Stimulated activated CD8-positive, alpha-beta memory T cell treated with anti-CD3 and anti-CD28 coated beads, Interleukin-7, amount 100 ng/mL, for 24 hours (primary cell): Measurements from ENCODE around the gene ACSS1.

Source experiments
- DNase-seq: peaks from one replicate; pipeline ENCODE4 v3.0.0-alpha.2; 2020; ENCODE audit warnings: low read depth

The ACSS1 gene

DNA sequence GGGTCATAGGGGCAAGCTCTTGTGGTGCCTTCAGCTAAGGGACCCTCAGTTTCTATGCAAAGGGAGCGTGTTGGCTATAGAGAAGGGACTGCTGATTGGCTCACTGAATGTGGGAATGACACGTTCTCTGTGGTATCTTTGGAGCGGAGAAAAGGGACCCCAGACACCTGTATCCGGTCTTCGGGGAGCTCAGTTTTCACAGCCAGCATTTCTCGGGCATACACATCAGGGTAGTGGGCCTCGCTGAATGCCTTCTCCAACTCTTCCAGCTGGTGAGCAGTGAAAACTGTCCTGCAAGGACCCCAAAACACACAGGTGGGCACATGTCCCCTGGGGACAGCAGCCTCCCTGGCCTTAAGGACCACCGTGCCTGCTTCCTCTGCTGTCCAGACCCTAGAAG is 20.7 kb upstream of the ACSS1 start:
- DNase-seq: no peak

DNA sequence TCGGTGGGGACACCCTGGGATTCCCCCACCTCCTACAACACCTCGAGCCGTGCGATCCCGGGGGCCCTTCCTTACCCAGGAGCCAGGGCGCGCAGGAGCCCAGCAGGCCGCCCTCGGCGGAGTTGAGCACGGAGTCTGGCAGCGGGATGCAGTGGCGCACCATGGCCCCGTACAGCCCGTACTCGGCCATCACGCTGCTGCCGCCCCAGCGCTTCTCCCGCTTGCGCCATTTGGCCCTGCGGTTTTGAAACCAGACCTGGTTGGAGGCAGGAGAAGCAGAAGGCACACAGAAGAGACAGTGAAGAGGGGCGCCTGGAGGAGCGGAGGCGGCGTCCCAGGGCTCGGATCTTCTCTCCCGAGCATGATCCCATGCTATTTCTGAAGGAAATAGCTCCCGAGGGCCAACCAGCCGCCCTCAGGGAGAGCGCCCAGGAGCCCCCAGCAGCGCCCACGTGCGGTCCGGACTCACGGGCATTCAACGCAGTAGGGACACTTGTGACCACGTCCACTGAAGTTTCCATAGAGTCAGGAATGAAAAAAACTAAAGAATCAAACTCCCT is 19.8 kb upstream of the ACSS1 start:
- DNase-seq: no peak

DNA sequence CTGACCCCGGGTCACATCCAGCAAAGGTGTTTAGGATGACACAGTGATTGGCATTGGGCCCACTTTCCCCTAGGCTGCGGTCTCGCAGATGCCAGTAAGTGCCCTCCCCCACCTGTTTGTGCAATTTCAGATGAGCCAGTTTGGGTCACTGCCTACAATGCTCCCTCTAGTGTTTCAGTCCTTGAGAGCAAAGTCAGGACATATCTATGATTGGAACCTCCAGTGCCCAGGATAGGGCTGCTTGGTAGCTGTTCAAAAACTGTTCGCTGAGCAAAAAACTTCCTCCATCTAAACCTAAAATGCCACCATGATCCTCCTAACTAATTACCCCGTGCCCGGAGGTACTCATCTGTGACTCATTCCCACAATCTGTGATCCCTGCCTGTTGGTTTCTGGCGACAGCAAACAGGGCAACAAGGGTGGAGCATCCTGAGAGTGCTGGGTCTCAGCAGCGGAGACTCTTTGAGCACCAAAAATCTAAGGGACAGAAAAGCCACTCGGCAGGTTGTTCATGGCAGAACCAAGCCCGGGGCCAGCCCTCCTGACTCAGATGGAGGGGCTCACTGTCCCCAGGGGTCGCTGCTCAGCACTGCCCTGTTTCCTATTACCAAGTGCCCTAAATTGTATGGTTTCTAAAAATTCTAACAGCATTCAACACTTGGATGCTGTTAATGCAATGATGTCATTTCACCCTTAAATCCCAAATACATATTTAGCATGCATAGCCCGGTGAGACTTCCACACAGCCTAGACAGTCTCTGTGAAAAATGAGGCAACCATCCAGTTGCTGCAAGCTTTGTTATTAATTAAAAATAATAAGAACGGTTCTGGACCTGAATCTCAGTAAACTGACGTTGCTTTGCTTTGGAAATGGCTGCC is 19.0 kb upstream of the ACSS1 start:
- DNase-seq: no peak

DNA sequence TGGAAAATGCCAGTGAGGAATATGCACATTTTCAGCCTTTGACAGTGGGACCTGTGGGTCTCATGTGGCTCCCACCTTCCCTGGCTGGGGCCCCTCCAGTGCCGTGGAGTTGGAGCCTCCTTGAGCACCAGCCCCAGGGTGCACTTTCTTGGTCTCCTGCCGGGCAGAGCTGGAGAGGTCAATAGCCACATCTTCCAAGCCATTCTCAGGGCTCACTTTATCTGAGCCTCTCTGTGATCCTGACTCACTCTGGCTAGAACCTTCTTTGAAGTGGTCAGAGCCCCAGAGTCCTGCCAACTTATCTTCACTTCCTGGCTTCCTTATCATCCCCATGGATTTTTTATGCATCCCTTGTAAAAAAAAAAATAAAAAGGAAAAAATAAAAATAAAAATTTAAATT is 18.3 kb upstream of the ACSS1 start:
- DNase-seq: no peak

DNA sequence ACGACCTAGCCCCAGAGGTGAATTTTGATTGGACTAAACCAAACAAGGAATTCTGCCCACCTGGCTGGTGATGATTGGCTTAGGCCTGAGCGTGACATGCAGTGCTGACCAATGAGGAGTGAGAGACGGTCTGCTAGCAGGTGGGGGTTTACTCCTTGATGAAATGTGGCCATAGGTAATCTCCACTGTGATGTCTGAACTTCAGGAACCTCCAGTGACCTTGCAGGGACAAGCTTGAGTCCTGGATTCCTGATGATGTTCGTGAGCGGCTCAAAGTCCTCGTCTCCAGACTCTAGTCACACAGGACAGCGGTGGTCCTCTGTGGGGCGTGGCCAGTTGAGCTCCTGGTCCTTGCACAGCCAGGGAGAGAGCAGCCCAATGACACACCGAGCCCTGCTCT is 15.6 kb upstream of the ACSS1 start:
- DNase-seq: no peak

DNA sequence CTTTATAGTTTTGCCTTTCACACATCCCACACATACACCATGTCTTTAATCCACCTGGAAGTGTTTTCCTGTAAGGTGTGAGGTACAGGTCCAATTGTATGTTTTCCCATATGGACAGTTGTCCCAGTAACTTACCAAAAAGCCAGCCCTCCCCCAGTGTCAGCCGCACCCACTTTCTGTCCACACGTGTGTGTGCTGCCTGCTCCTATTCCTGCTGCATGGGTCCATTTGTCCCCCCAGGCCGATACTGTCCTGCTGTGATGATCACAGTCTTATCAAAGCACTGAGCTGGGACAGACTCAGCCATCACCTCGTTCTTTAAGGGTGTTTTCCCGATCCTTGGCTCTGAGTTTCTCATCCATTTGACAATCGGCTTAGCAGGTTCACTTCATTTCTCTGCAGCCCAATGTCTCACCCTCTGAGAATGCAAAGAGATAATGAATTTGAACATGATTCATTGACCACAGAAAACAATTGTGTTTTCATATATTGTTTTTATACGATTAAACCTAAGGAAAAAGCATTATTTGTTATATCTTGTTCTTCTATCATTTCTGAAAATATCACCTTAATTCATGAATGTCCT is 14.4 kb upstream of the ACSS1 start:
- no peak for DNase-seq

DNA sequence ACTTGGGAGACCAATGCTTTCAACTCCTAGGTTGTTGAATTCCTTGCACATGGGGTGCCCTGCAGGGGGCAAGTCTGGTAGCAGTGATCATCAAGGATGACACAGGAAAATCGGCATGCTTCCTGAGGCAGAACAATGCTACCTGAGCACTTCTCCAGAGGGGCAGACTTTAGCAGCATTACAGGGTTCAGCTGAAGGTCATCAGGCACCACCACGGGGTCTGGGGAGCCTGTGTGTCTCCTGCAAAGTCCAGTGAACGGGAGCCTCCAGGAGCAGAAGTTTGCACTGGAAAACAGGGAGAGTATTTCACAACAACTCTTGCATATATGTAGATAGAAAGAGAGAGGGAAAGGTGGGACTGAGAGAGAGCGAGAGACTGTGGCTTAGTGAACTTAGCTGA is 13.8 kb upstream of the ACSS1 start:
- no peak for DNase-seq

DNA sequence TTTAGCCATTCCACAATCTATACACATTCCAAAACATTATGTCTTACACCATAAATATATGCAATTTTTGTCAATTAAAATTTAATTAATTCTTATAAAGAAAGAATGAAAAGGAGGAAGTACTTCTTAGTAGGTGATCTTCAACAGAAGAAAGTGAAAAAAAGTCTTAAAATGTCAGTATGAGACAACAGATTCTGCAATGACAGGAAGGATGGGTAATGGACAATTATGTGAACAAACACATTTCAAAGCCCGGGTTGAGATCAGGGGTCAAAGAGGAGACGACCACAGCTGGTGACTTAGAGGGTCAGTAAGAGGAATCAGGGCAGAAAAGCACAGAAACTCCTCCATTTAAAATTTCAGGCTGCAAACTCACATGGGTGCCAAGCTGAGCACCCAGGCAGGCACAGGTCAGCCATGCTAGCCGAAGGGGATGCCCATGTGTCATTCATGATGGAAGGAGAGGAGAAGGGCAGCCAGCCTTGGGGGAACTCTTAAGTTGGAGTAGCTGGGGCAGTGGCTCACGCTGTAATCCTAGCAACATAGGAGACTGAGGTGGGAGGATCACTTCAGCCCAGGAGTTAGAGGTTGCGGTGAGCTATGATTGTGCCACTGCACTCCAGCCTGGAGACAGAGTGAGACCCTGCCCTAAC is 13.0 kb upstream of the ACSS1 start:
- no peak for DNase-seq

DNA sequence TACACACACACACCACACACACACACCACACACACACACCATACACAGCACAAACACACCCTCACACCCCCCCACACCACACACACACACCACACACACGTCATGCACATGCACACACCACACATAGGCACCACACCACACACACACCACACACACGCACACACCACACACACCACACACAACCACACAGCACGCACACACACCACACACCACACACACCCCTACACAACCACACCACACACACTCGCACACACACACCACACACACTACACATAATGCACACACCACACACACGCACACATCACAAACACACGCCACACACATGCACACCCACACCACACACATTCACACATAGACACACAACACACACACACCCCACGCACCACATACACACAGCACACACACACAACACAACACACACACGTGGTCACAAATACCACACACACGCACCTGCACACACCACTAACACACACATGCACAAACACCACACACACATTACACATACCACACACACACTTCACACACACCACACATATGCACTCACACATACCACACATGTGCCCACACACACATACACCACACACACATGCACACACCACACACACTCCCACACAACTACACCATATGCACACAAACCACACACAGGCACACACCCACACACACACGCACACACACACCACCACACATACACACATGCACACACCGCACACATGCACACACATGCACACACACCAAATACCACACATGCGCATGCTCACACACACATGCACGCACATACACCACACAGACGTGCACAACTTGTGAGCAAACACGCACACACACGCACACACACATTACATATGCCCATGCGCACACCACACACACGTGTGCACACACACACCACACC is 9.4 kb upstream of the ACSS1 start:
- no peak for DNase-seq

DNA sequence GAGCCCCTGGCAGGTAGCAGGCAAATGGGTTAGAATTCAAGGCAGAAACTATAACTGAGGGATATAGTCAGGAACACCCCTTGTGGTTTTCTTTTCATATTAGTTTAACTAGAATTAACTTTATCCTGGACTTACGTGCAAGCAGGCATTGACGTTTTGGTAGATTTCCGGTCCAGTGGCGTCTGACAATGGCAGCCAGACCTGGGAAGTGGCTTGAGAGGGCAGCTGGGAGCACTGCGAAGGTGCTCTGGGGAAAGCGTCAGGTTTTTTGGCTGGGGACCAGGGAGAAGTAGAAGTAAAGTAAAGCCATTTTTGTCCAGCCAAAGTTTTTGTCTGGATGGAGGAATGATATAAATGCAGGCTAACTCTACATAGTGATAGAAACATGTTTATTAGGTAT is 8.4 kb upstream of the ACSS1 start:
- no peak for DNase-seq

DNA sequence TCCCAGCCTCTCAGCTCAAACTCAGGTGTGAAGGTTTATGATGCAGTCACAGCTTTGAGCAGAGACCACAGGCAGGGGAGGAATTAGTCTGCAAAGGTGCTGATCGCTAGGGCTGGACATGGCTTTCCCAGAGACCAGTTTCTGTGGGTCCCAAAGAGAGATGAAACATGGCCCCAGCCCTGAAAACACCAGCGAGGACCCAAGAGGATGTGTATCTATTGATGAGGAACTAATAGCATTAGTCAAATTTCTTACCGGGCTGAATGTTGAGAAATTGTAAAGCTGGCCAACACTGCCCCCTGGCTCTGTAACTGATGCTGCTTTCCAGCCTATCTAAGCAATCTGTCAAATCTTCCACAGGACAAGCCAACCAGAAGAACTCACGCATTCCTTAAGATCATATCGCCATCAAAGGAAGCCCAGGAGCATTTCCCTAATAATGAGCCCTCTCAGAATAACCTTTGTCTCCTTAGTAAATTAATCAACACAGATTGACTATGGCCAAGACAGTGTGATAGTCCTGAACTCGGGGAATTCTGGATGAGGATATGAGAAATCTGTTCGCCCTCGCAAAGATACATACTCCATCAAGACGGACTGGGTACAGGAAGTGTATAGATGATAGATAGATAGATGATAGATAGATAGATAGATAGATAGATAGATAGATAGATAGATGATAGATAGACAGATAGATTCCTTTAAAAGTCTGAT is 7.8 kb upstream of the ACSS1 start:
- no peak for DNase-seq

DNA sequence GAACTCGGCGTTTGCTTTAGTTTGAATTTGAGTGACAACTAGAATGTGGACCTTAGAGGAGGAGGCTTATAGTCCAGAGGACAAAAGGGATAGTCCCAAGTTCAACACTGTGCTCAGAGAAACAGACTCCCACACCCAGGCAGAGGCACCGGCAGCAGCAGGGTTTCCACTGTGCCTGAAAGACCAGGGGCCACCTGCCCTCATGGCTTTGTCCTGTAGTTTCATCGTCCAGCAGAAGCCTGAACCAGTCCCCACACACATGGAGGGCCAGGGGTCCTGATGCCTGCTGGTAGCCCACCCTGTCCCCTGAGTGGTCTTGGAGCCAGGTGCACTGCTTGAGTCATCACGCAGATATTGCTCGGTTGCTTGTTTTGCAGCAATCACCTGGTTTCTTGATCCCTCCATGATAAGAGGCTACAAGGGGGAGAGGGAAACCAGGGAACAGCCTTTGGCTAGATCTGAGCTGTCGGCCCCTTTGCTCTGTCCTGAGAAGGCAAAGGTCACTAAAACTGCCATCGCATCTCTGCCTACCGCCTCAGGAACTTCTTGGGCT is 7.2 kb upstream of the ACSS1 start:
- DNase-seq: no peak

DNA sequence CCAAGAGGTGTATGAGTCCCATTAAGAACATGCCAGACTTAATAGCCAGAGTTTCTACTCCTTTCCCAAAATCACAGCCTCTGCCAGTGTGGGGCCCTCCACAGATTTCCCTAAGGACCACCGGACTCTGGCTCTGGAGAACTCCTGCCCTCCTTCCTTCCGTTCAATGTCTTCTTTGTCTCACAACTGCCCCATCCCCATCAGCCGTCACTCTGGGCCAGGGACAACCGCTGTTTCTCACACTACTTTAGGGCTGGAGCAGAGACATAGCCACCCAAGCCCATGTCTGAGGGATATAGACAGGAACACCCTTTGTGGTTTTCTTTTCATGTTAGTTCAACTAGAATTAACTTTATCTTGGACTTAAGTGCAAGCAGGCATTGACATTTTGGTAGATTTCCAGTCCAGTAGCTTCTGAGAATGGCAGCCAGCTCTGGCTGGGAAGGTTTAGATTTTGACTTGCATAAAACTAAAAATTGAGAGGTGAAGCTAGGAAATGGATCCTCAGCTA is 6.7 kb upstream of the ACSS1 start:
- no peak for DNase-seq

DNA sequence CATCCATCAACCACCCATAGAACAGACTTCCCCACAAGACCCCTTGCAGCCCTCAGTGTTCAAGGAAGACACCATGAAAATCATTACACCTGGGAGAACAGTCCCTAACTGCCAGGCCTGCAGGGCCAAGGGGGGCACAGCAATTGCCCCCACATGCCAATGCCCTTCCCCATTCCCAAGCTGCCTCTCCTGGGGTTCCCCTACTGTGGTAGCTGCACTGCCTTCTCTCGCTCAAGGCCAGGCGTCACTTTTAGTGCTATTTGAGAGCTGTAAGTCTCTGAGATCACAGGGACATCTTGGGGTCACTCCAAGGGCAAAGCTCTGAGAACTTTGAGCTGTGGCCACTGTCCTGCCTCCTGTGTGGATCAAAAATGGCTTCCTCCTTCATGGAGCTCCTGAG is 6.0 kb upstream of the ACSS1 start:
- no peak for DNase-seq

DNA sequence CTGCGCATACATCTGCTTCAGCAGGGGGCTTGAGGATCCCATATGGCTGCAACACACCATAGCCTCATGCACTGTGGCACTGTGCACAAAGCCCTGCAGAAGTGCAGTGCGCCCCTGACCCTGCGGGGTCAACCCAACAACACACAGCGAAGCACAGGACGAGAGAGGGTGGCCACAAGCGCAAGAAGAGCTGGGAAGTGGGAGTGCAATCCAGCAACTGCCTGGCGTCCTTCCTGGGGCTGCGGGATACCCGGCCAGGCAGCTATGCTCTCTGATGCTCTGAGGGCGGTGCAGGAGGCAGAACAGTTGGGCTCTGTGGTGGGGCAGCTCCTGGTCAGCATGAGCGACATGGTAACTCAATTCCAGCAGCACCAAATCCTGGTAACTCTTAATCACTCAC is 5.6 kb upstream of the ACSS1 start:
- DNase-seq: no peak

DNA sequence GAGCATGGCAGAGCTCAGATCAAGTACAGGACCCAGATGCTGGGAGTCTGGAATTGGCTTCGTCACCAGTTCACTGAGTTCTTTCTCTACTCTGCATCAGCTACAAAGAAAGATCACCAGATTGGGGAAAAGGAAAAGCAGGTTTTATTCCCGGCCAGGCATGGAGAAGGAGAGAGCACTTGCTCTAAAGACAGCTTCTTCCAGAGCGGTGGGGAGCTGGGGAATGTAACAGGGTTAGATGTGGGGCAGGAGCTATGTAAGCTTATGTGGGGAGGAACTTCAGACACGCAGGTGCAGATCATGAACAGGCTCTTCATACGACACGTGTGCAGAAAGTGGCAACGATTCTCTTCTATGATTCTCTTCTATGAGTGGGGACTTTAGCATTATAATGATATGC is 4.9 kb upstream of the ACSS1 start:
- no peak for DNase-seq

DNA sequence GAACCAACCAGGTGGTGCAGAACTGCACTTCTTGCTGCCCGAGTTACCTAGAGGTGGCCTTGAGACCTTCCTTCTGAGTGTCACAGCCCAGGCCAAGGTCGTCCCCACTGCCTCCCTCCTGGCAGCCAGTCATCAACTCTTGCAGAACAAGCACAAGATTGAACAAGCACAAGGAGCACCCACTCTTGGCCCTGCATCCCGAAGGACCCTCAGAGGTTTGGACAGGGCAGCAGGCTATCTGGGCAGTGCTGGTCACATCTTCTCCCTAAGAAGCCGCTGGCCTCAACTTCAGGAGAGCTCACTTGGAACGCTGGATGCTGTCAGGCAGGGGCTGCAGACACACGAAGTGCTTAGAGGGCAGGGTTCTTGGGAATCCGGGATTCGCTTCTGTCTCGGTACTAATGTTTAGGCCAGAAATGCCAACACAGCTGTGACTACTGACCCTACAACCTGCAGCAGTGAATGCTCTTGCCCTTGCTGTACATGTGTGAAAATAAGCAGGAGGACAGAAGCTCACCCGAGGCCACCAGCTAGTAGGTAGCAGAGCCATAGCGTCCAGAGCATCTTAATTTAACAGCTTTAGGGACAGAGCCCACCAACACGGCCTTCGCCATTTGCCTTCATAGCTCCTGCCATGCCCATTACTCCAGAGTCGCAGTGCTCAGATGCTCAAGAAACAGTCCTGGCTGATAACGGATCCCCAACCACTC is 4.0 kb upstream of the ACSS1 start:
- DNase-seq: no peak

DNA sequence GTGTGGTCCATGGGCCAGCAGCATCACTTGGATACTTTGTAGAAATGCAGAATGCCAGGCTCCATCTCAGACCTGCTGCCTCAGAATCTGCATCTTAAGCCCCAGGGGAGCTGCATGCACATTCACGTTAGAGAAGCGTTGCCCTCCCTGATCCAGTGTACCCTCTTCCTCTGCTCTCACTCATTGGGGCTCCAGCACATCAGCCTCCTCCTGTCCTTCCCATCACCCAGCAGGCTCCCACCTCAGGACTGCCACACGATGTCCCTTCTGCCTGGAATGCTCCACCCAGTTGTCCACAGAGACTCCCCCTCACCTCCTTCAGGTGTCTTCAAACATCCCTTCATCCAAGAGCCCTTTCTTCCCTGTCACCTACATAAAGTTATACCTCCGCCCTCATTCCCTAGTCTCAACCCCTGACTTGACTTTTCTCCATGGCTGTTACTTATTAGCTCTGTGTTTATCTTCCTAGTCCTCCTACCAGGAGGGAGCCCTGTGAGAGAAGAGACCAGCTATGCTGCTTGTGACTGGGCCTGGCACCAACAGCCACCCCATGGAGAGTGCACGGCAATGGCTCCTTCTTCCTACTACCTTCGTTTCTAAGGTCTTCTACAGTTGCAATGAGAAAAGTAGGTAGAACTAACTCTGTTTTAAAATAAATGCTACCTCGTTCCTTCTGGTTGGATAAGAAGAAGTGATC is 3.3 kb upstream of the ACSS1 start:
- DNase-seq: no peak

DNA sequence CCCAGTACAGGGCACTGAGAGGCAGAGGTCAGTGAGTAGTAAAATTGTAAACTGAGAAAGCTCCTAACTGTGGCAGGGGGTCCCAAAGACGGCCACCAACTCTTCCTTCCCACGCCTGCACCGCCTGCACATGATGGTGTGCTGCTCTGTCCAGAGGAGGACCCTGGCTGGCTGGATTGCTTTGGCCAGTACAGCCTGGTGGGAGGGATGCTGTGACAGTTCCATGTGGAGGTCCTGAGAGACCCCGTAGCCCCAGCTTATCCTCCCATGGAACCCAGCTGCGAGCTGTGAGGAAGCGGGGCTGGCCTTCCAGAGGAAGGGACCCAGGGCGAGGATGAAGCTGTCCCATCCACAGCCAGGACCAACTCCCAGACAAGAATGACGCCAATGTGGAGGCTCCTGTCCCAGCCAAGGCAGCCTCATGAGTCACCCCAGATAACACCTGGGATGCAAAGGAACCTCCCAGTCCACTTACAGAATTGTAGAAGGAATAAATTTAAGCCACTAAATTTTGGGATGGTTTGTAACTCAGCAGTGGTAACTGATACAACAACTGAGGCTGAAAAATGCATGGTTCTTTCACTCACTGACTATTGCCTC is 2.0 kb upstream of the ACSS1 start:
- DNase-seq: no peak
